Fibroblast of skin of left biceps (primary cell): ENCODE measurements around the gene TMEM183A.

Experiments
- DNase-seq, 2 experiments: peaks; one replicate each; pipeline ENCODE4 v3.0.0-alpha.2; 2013; ENCODE audit warnings: low read depth in 2 of 2

Gene TMEM183A

DNA sequence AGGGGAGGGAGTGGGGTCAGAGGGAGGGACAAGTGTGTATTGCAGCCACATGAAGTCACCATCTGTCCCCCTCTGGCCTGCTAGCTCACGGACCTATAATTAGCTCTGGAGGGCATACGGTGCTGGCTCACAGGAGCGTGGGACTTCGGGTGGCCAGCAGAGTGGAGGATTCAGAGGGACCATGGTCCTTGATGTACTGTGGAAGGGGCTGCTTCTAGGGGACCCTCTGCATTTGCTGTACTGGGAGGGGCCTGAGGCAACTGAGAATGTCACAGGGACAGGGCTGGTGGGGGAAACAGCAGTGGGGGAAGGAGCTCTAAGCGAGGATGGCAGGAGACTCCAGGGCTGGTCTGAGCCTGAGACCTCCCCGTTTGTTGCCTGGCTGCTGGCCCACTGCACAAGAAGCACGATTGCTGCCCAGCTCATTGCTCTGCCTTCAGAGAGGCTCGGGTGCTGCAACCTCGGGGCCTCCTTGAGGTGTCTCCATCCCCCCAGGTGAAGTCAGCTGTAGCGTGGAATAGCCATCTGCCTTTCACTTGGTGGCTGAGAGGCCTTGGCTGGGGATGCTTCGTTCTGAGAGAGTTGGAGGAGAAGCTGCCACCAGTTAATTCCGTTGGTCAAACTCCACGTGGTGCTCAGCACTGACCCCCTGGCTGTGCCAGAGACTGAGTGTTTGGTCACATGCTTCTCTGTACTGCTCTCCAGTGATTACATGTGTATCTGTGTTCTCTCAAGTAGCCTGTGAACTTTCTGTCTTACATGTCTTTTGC, 21.8 kb downstream of the TMEM183A start:
- no peak for DNase-seq

DNA sequence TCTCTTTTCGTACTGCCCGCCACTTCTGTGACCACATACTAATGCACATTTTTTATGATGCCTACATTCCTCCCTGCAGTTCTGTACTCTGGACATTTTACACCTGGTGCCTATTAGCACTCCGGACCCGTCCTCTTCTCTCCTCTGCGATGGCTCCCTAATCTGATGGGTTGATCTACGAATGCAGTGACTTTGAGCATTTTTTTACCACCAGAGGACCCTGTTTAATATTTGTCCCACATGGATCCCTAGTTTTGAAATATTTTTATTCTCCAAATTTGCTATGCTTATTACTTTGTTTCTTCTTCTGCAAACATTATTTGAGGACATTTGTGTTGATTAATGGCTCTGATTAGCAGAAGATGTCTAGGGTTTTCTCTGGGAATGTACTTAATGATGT, 24.3 kb downstream of the TMEM183A start:
- no peak for DNase-seq

DNA sequence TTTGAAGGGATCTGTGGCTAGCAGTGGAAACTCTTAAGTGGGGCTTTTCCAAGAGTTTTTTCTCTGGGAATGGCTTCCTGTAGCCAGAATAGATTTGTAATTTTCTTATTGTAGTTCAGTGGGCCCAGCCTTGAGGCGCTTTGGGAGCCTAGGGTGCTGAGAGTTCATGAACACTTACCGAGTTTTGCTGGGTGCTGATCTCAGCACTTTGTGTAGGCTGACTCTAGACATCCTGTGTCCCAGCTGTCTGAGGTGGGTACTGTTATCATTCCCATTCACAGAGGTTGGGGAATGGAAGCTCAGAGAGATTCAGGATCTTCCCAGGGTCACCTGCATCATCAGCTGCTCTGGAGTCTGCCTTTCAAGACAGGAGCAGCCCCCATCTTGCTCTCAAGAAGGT, 26.1 kb downstream of the TMEM183A start:
- no peak for DNase-seq

DNA sequence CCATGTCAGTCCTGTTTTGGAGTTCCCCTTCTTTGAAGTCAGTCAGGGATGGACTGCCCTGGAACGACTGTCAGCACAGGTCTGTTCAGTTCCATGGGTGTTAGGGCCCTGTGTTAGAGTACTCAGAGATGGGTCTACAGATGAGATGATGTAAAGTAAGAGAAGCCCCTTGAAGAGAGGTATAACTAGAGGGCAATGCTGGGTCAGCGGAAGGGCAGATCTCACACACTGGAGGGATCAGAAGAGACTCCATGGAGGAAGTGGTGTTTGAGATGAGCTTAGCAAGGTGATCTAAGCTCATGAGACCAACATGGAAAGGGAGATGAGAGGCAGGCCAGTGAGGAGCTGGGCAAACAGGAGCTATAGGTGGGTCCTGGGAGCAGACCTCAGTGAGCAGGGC, 26.7 kb downstream of the TMEM183A start:
- no peak for DNase-seq

DNA sequence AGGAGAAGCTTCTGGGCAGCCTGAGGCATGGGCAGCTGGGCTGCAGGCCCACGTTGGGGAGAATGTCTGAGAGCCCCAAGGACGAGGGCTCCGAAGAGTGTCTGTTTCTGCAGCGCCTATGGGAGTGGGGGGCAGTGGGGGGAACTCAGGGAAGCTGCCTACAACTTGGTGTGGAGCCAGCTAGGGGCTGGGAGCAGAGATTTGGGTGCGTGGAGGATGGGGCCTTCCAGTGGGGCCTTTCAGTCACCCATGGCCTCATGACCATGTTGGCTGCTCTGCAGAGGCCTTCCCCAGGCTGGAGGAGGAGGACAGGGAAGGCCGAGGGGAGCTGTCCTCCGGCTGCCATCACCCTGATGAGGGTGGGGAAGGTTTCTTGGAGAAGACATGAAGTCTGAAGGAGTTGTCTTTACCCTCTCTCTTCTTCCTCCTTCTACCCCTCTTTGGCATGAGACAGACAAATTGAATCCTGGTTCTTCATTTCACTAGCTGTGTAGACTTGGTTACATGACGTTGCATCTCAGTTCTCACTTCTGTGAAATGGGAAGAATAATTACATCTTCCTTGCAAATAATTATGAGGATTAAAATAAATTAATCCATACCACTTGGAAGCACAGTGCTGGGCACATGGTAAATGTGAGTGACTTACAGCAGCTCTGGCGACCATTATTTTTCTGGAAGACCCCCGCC, 27.4 kb downstream of the TMEM183A start:
- no peak for DNase-seq

DNA sequence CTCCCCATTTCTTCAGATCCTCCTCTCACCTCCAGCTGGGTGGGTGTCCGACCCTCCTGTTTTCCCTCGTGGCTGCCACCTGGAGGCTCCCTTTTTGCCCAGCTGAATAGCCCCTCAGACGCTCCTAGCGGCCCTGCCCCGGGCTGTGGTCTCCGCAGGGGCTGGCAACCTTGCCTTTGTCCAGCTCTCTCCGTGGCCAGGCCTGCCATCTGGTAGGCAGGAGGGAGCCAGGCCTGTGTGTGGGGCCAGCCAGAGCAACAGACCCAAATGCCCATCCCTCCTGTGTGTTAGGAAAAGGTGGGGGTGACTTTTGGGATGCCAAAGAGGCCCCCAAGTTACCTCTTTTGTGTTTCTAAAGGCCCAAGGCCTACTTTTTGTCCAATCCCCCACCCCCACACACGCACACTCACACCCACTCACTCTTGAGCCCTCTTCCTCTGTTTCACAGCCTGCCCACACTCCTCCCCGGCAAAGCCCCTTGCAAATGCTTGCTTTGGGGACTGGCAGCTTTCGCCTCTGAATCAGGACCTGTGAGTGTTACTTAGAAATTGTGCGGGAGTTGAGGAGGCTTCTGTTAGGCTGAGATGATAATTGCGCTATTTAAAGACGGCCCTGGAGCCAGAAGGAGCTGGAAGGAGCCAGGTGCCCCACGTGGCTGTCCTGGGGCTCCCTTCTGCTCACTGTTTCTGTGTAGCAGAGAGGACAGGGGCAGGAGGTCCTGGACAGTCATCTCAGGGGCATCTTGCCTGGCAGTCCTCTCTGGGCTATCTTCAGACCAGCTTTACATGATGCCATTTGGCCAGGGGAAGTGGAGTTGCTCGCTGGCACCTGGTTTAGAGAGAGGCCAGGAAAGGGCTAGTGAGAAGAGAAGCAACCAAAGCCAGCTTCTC, 28.2 kb downstream of the TMEM183A start:
- no peak for DNase-seq

DNA sequence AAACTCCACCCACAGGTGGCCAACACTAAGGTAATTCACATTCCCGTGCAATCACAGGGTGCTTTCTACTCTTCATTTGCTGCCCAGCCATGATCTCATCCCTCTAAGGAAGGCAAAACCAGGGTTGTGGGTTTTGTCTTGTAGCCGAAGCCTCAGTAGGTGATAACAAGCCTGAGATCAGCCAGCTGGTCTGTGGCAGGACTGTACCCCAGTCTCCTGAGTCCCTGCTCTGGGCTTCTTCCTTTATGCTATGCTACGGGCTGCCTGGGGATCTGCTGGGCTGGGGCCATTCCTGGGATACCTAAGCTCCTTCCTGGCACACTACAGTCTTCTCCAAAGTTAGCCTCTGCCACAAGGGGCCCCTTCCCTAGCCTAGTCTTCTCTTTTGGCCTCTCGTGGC, 29.0 kb downstream of the TMEM183A start:
- no peak for DNase-seq

DNA sequence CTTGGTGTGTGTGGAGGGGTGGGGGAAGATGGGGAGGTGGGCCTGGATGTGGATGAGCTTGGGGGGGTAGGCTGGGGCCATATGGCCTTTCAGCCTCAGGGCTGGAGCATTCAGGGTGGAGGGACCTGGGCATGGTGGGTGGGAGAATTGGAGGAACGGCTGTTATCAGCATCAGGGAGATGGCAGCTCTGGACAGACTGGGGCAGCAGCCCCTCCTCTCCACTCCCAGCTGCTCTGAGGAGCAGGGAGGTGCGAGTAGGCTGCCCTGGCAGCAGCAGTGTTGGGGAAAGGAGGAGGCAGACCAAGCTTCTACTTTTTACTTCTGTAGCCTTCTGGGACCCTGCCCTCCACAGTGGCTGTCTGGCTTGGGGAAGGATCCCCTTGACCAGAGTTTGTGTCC, 29.4 kb downstream of the TMEM183A start:
- no peak for DNase-seq

DNA sequence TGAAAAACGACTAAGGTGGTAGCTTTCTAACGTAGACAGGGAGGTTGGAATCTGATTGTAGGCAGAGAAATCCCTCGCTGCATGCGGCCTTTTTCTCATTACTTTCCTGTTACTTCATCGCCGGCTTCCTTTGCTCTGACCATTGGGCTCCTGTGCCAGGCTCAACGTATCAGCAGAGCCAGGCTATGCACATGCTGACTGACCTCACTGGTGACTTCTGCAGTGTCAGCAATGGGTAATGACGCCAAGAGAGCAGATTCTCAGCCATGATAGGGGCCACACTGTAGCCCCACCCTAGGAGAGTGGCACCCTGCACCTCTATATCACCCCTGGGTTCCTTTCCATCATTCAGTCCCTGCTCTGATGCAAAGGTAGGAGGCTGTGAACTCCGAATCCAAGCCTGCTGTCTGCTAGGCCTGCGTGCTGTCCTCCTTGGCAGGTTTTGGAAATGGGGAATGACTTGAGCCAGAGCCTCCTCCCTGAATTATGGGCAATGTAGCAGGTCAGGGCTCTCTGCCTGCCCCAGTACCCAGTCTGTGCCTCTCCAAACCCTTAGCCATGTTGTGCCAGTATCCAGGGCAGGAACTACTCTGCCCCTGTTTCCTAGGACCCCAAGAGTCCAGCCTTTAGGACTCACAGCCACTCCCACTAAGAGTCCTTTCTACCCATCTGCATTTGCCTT, 30.5 kb downstream of the TMEM183A start:
- DNase-seq: no peak

DNA sequence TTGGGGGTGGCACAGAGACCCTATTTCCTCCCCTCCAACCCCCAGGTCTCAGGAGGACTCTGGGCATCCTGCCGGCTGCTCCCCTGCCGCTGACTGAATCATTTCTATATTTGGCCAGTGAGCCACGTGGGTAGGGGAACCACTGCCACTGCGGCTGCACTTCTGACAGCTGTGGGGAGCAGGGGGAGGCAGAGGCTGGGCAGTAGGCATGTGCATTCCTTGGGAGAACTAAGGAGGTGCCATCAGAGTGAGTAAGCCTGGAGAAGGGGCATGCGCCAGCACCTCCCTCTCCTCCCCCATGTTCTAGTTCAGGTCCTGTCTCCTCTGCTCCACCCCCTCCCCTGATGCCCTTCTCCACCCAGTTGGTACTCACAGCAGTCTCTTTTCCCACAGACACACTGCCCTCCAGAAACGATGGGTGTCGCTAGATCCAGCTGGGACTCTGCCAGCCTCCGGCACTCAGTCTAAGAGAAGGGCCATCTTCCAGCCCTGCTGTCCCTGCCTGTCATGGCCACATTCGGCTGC, 31.1 kb downstream of the TMEM183A start:
- no peak for DNase-seq

DNA sequence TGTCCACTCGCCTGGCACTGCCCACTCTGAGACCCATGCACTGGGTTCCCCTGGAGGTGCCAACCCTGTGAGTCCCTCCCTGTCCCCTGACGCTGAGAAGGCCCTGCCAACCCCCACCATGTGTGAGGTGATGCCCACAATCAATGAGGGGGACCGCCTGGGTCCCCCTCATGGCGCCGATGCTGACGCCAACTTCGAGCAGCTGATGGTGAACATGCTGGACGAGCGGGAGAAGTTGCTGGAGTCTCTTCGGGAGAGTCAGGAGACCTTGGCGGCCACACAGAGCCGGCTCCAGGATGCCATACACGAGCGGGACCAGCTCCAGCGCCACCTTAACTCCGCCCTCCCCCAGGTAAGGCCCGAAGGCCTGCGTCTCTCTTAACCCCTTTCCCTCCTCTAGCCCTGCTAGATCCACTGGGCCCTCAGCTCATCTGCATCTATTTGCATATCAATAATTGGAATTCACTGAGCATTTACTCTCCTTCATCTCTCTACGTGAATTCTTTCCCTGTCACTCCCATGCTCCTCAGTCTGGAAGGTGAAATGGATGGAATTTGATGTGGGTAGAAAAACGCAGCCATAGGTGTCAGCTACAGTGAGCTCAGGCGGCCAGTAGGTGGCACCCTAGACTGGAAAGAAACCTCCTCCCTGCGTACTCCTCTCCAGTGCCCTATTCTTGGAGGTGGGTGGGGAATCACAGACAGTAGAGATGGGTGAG, 31.9 kb downstream of the TMEM183A start:
- DNase-seq: peak; percentile 17 to 18

DNA sequence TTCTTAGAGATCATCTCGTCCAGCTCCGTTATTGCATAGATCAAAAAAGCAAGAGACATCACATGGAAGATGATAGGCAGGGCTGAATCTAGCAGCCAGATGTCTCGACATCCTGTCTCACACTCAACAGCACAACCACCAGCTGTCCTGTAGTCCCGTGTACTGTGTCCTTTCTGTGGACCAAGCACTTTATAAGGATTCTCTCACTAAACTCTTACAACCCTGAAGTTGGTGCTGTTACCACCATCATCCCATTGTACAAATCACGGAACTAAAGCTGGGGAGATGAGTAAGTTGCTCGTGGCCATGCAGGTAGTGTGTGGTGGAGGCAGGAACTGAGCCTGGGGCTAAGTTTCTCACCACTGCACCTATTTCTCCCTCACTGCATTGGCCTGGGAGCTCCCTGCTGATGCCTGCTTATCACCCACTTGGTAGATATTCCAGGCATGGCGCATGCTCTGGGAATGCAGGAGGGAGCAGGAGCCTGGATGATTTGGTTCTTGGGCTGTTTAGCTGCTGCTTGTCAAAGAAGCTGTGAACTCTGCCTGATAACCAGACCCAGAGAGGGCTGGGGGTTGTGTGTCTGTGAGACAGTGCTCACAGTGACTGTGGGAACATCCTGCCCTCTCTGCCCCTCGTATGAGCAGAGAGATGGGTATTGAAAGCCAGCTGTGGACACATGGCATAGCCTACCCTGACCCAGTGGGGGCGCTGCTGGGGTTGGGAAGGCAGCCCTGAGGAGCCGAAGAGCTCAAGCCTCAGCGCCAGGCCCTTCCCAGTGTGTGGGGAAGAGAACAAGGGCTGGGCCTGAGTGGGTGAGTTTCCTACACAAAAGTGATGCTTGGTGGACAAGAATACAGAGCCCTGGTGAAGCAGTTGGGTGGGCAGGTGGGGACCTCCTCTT, 32.7 kb downstream of the TMEM183A start:
- no peak for DNase-seq

DNA sequence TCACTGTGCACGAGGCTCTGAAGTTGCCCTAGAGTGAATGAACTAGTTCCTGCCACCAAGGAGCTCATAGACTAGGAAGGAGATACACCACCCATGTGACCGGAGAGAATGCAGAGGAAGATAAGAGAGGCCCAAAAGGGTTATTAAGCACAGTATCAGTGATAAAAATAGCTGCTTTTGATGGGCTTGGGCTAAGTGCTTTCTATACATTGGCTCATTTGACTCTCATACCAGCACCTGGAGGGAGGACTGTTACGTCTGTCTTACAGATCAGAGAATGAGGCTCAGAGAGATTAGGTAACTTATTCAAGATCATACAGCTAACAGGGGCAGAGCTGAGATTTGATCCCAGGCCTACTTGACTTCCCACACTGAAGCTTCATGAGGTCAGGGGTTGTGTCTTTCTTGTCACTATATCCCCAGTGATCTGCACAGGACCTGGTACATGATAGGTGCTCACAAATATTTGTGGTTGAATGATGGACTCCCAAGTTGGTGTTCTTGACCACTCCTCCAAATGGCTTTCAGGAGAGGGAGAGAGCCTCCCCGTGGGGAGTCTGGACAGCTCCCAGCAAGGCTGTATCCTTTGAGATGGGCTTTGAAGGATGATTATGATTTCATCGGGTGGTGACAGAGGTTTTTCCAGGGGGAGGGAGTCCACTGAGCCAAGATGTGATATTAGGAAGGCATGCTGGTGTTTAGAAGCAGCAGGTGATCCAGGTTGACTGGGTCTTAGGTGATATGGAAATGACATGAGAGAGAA, 33.5 kb downstream of the TMEM183A start:
- no peak for DNase-seq

DNA sequence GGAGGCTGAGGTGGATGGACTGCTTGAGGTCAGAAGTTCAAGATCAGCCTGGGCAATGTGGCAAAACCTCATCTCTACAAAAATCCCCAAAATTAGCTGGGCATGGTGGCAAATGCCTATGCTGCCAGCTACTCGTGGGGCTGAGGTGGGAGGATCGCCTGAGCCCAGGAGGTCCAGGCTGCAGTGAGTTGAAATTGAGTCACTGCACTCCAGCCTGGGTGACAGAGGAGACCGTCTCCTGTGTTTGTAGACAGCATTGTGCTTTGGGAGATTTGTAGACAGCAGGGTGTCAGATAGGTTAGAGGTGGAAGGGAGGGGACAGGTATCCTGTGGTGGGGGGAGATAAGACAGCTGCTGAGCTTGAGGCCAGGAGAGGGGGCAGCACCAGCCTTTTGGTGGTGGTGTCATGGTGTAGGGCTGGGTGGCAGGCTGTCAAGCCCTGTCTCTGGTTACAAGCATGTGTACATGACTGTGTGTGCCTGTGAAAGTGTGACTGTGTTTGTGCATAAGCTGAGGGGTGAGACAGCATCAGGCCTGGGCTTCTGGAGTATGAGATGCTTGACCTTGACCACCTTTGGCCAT, 34.3 kb downstream of the TMEM183A start:
- DNase-seq: no peak

DNA sequence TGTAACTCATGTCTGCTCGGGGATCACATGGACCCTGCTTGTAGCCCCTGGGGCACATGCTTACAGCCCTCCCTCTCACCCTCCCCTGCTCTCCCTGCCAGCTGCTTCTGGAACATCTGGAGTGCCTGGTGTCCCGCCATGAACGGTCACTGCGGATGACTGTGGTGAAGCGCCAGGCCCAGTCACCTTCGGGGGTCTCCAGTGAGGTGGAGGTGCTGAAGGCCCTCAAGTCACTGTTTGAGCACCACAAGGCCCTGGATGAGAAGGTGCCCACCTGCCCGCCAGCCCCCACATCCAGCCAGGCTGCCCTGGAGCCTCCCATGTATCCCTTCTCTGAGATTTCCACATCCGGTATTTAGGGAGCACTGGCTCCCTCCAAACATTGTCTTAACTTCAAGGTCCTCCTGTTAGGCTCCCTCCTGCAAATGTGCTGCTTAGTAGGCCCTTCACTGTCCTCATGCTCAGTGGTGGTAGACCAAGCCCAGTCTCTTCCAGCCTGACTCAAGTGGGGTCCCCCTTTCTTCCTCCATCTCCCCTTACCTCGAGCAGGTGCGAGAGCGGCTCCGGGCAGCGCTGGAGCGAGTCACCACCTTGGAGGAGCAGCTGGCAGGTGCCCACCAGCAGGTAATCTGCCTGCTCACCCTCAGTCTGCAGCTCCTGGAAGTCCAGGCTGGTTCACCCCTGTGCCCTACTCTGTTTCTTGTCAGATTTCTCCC, 36.8 kb downstream of the TMEM183A start:
- no peak for DNase-seq

DNA sequence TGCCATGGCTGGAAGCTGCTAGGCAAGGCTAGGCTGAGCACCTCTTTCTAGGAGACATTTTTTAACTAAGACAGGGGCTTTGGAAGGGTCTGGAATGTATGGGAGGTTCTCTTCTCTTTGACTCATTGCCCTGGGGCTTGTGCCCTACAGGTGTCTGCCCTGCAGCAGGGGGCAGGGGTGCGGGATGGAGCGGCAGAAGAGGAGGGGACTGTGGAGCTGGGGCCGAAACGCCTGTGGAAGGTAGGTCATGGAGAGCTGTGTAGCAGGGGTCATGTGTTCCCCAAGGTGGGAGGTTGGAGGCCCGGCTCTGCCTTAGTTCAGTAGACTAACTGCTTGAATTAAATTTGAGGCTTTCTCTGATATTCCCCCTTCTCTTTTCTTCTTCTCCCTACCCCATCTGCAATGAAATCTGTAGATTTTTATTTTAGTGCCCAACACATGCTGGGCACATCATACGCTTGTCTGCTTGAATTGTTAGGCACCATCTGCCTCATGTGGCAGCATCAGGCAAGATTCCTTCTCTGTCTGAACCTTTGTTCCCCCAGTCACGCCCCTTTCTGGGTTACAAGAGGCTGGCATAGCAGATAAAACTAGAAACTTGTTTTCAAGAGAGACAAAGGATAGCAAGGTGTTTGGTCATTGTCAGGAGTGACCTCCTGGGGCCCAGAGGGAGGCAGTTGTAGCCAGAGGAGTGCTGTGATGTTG, 37.5 kb downstream of the TMEM183A start:
- DNase-seq: no peak

DNA sequence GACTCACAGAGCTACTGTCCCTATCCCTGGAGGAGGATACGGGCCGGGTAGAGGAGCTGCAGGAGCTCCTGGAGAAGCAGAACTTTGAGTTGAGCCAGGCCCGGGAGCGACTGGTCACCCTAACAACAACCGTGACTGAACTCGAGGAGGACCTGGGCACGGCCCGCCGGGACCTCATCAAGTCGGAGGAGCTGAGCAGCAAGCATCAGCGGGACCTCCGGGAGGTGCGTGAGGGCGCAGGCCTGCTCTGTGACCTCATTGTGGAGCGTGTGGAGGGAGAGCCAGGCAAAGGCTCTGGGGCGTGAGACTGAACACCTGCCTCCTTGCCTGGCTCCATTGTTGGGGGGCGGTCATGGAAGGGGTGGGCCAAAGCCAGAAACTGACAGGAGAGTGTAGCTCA, 38.2 kb downstream of the TMEM183A start:
- DNase-seq: no peak
